Endothelial cell (in vitro differentiated cells): ENCODE measurements around the gene ZIK1. TPM values are rescaled to one million over a fixed set of nuclear protein-coding genes. Genes with fewer than 3 reads are reported as not detected.

ENCODE experiments used
- DNase-seq: peaks from one replicate; pipeline ENCODE4 v3.0.0; 2021; ENCODE audit warnings: low spot score
- H3K27ac Mint-ChIP-seq: one replicate; pipeline ENCODE4 v1.8.0; 2021; ENCODE audit warnings: mixed read lengths, inconsistent platforms; ENCODE audit not compliant: unreplicated experiment
- H3K27me3 Mint-ChIP-seq: one replicate; pipeline ENCODE4 v1.8.0; 2021; ENCODE audit warnings: mild to moderate bottlenecking, moderate library complexity, mixed read lengths, inconsistent platforms; ENCODE audit not compliant: unreplicated experiment
- H3K36me3 Mint-ChIP-seq: one replicate; pipeline ENCODE4 v1.8.0; 2021; ENCODE audit warnings: mild to moderate bottlenecking, low read depth, mixed read lengths, inconsistent platforms; ENCODE audit not compliant: unreplicated experiment
- H3K4me1 Mint-ChIP-seq: one replicate; pipeline ENCODE4 v1.8.0; 2021; ENCODE audit warnings: mild to moderate bottlenecking, mixed read lengths, inconsistent platforms; ENCODE audit not compliant: unreplicated experiment
- H3K4me3 Mint-ChIP-seq: one replicate; pipeline ENCODE4 v1.8.0; 2021; ENCODE audit warnings: mild to moderate bottlenecking, mixed read lengths, inconsistent platforms; ENCODE audit not compliant: unreplicated experiment
- H3K9me3 Mint-ChIP-seq: one replicate; pipeline ENCODE4 v1.8.0; 2021; ENCODE audit warnings: mixed read lengths, inconsistent platforms; ENCODE audit not compliant: unreplicated experiment
- total RNA-seq: library from RNA; stranded (reverse); fragmentation: NEBNext Ultra II Directional; extraction: Animal tissue kit (Norgen Biotek cat#: 25700); gene quantifications from one replicate; pipeline ENCODE4 v1.2.1, GENCODE V29; 2021; ENCODE audit not compliant: unreplicated experiment
- TF ChIP-seq, protein P1 (sequence below): fragments of 200-600 bp; sonication (generic); IDR thresholded peaks from one replicate; pipeline ENCODE4 v1.5.0; 2021; ENCODE audit warnings: antibody characterized with exemption; ENCODE audit not compliant: unreplicated experiment

Gene ZIK1
- total RNA-seq, 1 donor from 2014 or later, result 19.9 TPM

DNA sequence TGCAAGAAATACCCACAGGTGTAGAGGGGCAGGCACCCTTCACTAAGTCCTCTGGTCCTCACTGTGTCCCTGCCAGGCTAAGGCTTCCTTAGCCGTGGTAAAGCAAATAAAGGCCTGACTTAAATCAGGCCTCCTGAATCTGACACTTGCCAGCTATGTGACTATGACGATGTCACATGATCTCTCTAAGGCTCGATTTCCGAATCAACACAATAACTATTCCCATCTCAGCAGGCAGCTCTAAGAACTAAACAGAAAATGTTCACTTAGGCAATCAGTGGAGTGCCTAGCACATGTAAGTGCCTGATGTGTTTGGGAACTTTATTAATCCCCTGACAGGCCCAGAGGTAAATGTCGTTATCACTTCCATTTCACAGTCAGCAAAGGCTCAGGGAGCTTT lies 26.3 kb upstream of the ZIK1 start:
- TF ChIP-seq, protein P1, sequence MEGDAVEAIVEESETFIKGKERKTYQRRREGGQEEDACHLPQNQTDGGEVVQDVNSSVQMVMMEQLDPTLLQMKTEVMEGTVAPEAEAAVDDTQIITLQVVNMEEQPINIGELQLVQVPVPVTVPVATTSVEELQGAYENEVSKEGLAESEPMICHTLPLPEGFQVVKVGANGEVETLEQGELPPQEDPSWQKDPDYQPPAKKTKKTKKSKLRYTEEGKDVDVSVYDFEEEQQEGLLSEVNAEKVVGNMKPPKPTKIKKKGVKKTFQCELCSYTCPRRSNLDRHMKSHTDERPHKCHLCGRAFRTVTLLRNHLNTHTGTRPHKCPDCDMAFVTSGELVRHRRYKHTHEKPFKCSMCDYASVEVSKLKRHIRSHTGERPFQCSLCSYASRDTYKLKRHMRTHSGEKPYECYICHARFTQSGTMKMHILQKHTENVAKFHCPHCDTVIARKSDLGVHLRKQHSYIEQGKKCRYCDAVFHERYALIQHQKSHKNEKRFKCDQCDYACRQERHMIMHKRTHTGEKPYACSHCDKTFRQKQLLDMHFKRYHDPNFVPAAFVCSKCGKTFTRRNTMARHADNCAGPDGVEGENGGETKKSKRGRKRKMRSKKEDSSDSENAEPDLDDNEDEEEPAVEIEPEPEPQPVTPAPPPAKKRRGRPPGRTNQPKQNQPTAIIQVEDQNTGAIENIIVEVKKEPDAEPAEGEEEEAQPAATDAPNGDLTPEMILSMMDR, result no peak
- Mint-ChIP-seq H3K4me3 (peak overlapping the region; percentile 100), H3K27ac (peak overlapping the region; percentile 70), H3K9me3 (peaks cover 17% of the 10 kb centered on the region), H3K4me1 (peaks cover 16% of the 10 kb centered on the region), H3K27me3 (peaks cover 19% of the 10 kb centered on the region), H3K36me3 (peaks cover 67% of the 10 kb centered on the region)
- no peak for DNase-seq

DNA sequence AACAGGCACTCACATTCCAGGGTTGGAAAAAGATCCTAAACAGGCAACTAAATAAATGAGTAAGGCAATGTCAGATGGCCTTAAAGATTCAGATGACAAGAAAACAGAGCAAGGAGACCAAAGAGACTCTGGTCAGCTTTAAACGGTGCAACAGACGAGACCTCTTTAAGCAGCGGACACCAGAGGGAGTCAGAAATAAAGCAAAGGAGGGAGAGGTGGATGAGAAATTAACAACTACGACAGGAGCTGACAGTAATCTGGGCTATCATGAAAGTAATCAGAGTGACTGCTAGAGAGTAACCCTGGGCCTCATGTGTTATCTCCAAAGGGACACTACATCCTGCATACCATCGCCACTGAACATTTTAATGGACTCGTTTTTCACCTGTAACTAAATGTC lies 25.4 kb upstream of the ZIK1 start:
- H3K36me3 Mint-ChIP-seq, result peaks cover 63% of the 10 kb centered on the region
- peak overlapping the region; percentile 100 for H3K4me3 Mint-ChIP-seq
- peaks cover 19% of the 10 kb centered on the region for H3K27me3 Mint-ChIP-seq
- H3K9me3 Mint-ChIP-seq, result peaks cover 24% of the 10 kb centered on the region
- TF ChIP-seq, protein P1, result no peak
- peak overlapping the region; percentile 70 for H3K27ac Mint-ChIP-seq
- peaks cover 16% of the 10 kb centered on the region for H3K4me1 Mint-ChIP-seq
- no peak for DNase-seq

DNA sequence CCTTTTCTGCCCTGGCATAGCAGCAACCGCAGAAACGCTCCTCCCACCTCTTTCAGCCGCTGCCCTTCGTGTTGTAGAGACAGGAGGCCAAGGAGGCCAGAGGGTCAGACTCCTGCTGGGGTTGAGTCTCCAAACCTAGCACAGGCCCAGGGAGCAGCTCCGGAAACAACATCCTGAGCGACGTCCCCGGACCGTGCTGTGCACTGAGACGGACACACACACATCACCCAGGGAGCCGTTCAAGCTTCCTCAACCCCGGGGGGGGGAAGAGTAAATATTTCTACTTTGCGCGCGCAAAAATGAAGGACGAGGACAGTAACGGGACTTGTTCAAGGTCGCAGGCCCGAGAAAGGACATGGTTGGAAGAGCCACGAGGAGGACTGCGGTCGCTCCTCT lies 24.9 kb upstream of the ZIK1 start:
- Mint-ChIP-seq H3K9me3 (peaks cover 27% of the 10 kb centered on the region), H3K4me1 (peaks cover 16% of the 10 kb centered on the region), H3K4me3 (peak overlapping the region; percentile 100), H3K27ac (peak overlapping the region; percentile 84), H3K27me3 (peaks cover 19% of the 10 kb centered on the region), H3K36me3 (peaks cover 63% of the 10 kb centered on the region)
- DNase-seq, result peak; percentile 16
- TF ChIP-seq, protein P1, result no peak

- Mint-ChIP-seq H3K27ac (peak within 1 kb of the TSS; percentile 84), H3K4me1 (peaks cover 16% of the 10 kb centered on the region), H3K27me3 (peaks cover 19% of the 10 kb centered on the region), H3K4me3 (peak within 1 kb of the TSS; percentile 100), H3K36me3 (peaks cover 61% of the 10 kb centered on the region), H3K9me3 (peaks cover 31% of the 10 kb centered on the region)
- DNase-seq, result peak; percentile 81
- TF ChIP-seq, protein P1, result no peak
These were observed 24.4 kb upstream of the ZIK1 start, which contains the start of gene ZNF550 for GRCh38 chr19:57559404-57560025. ZNF550 (minus strand) TSS chr19:57559863; CDS start chr19:57559682, 181 bp downstream.

- Mint-ChIP-seq H3K4me3 (peak overlapping the region; percentile 100), H3K36me3 (peaks cover 57% of the 10 kb centered on the region), H3K27ac (no peak overlapping the region), H3K9me3 (peaks cover 34% of the 10 kb centered on the region), H3K4me1 (peaks cover 16% of the 10 kb centered on the region), H3K27me3 (peaks cover 19% of the 10 kb centered on the region)
- DNase-seq, result no peak
- TF ChIP-seq, protein P1, result no peak
These were observed 23.9 kb upstream of the ZIK1 start for GRCh38 chr19:57560049-57560491.
